T-helper 2 cell treated with Interferon-gamma antibody and Interleukin-4, amounts not matched to agents 100 ng/mL and 5 ng/mL, for 36 hours (primary cell): Measurements from ENCODE around the gene DDX55. TPM values are rescaled to one million over a fixed set of nuclear protein-coding genes. Genes with fewer than 3 reads are reported as not detected.
"Not testable (repeated sequence)": the region's sequence is repeated elsewhere in the genome, so short reads cannot be mapped to it uniquely, and the experiment has no call there.

Experiments used
- intact Hi-C: fragments of 100-400 bp; cut with micrococcal nuclease; formaldehyde crosslinking; loops from one replicate; pipeline ENCODE4 v1.15.1; 2023
- total RNA-seq: library from RNA; stranded (reverse); gene quantifications from 2 replicates; pipeline ENCODE4 v1.2.3, GENCODE V29; 2022

The DDX55 gene, protein sequence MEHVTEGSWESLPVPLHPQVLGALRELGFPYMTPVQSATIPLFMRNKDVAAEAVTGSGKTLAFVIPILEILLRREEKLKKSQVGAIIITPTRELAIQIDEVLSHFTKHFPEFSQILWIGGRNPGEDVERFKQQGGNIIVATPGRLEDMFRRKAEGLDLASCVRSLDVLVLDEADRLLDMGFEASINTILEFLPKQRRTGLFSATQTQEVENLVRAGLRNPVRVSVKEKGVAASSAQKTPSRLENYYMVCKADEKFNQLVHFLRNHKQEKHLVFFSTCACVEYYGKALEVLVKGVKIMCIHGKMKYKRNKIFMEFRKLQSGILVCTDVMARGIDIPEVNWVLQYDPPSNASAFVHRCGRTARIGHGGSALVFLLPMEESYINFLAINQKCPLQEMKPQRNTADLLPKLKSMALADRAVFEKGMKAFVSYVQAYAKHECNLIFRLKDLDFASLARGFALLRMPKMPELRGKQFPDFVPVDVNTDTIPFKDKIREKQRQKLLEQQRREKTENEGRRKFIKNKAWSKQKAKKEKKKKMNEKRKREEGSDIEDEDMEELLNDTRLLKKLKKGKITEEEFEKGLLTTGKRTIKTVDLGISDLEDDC
- total RNA-seq, result 44.7 and 46.8 TPM in 2 replicates

DNA sequence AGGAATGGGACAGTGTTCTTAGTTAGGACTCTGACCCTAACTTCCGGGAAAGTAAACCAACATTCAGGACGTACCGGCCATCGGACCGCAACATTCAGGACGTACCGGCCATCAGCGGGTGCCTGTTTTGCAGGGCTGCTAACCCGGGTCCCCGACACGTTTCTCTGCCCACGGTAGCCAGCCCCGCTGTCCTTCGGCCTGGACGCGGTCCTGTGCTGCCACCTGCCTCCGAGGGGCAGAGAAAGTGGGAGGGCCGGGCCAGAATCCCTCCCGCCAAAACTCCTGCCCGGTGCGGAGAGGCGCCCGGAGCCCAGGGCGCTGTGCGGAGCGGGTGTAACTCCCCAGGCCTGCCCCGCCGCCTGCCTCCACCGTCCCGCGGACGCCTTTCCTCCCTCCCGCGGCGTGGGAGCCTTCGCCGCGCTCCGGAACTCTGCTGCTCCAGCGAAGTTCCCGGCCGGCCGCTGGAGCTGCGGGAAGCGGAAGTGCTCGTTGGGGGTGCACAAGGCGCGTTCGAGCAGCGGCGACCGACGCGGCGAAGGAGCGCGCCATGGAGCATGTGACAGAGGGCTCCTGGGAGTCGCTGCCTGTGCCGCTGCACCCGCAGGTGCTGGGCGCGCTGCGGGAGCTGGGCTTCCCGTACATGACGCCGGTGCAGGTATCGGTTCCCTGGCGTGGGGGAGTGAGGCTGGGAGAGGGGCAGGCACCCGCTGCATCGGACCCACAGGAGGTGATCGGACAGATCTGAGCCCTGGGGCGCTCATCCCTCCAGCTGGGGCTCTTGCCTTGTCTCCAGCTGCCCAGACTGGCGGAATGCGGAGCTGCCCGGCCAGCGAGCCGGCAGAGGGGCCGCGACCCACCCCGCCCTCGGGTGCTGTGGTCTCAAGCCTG, at the start of gene DDX55:
Gene DDX55 (plus strand): TSS at position 498 of the 888 bp plus-strand sequence. CDS start 50 bp downstream, at position 548.
- intact Hi-C loops, result loop anchor here (1.0 to 5.0 kb wide), 5 partner anchors 18 to 628 kb away; partner anchors contain the start of genes CDK2AP1, EIF2B1, GTF2H3 and SNRNP35

DNA sequence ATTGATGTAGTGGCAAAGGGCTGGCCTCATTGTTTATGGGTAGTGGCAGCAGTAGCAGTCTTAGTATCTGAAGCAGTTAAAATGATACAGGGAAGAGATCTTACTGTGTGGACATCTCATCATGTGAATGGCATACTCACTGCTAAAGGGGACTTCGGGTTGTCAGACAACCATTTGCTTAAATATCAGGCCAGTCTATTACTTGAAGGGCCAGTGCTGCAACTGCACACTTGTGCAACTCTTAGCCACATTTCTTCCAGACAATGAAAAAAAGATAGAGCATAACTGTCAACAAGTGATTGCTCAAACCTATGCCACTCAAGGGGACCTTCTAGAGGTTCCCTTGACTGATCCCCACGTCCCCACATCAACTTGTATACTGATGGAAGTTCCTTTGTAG, 47.8 kb upstream of the DDX55 start:
- intact Hi-C loops, result not testable (repeated sequence)

DNA sequence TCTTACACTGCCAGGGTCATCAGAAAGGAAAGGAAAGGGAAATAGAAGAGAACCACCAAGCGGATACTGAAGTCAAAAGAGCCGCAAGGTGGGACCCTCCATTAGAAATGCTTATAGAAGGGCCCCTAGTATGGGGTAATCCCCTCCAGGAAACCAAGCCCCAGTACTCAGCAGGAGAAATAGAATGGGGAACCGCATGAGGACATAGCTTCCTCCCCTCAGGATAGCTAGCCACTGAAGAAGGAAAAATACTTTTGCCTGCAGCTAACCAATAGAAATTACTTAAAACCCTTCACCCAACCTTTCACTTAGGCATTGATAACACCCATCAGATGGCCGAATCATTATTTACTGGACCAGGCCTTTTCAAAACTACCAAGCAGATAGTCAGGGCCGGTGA, 47.1 kb upstream of the DDX55 start:
- intact Hi-C loops, result not testable (repeated sequence)

DNA sequence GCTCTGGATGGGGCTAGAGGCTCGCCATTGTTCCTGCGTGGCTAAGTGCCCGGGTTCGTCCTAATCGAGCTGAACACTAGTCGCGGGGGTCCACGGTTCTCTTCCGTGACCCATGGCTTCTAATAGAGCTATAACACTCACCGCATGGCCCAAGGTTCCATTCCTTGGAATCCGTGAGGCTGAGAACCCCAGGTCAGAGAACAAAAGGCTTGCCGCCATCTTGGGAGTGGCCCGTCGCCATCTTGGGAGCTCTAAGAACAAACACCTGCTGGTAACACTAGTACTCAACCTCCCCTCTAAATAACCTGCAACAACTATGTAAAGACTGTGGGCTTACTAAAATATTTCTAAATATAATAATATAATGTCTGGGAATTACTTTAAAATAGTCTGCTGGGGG, 43.4 kb upstream of the DDX55 start:
- intact Hi-C loops, result not testable (repeated sequence)

DNA sequence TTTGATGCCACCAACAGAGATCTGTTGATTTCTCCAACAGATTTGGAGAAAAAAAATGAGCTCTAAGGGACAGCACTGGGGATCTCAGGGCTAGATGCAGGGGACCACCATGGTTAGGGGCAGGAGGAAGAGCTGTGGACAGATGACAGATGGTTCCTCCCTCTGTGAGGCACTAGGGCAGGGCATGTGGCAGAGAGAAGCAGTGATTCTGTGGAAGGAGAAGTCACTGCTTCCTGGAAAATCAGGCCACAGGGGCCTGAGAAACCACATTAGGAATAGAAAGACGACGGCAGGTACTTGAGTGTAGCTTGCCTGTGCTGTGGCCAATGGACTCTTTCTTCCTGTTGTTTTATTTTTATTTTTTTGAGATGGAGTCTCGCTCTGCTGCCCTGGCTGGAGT, 42.4 kb upstream of the DDX55 start:
- intact Hi-C loops, result no loop called here

DNA sequence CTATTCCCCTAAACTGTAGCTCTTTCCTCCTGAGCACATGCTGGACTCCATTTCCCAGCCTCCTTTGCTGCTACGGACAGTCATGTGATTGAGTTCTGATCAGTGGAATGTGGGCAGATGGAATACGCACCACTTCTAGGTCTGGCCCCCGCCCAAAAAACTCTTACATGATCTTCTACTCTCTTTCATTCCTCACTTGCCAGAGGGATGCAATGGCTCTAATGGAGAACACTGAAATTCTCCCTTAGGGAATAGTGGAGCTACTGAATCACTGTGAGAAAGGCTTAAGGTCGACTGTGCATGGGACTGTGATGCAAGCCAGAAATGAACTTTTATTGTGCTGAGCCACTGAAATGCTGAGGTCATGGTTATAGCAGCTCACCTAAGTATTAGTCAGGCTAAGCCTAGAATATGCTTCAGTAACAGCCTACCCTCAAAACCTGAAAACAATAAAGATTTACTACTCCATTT, 30.5 kb upstream of the DDX55 start:
- intact Hi-C loops, result no loop called here

DNA sequence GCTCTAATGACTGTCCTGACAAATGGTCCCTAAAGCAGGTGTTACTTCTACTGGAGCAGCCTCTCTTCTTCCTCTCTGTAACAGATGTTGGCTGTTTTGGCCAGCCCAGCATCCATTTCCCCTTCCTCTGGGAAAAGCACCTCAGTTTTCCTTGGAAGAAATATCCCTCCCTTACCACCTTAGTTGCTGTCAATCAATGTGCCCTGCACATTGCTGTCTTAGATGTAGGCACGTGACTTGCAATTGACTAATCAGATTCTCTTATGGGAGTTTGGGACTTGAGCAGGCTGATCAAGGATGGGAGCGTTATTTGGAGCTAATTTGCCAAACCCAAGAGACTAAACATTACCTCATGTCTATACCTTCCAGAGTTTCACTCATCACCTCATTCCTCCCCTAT, 29.5 kb upstream of the DDX55 start:
- intact Hi-C loops, result no loop called here

DNA sequence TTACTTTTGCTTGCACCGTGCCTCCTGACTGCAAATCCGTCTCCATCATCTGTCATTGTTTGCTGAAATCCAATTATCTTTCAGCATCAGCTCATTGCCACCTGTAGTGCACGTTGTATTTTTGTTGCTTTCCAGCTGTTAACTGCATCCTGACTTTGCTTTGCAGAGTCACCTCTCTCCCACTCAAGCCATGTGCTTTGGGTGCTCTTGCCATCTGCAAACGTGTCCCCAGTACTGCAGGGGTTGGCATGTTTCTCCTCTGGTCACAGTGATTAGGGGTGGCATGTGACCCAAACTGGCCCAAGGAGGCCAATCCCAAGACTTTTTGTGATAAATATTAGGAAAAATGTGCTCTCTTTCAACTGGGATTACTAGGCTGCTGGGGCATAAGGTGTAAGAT, 28.0 kb upstream of the DDX55 start:
- intact Hi-C loops, result no loop called here

DNA sequence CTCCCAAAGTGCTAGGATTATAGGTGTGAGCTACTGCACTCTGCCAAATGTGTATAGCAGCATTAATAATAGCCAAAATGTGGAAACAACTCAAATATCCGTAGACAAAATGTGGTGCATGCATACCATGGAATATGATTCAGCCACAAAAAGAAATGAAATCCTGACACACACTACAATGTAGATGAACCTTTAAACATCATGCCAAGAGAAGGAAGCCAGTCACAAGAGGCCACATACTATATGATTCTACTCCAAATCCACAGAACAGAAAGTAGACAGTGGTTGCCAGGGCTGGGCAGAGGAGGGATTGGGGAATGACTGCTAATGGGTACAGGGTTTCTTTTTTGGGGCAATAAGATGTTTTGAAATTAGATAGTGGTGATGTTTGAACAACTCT, 25.3 kb upstream of the DDX55 start:
- intact Hi-C loops, result no loop called here

DNA sequence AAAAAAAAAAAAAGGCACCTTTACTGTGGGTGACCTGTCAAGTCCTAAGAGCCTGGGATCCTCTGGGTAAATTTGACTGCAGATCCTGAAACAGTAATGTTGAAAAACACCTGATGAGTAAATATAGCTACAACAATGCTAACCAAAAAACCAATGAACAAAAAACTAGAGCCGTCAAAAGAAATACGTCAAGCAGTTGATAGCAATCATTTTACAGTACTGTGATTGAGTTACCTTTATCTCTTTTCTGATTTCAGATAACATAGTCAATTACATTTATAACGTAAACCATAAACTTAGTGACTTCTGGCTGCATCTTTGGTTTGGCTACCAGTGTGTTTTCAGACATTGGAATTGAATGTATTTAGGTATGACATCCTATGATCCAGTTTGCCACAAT, 23.7 kb upstream of the DDX55 start:
- intact Hi-C loops, result no loop called here

DNA sequence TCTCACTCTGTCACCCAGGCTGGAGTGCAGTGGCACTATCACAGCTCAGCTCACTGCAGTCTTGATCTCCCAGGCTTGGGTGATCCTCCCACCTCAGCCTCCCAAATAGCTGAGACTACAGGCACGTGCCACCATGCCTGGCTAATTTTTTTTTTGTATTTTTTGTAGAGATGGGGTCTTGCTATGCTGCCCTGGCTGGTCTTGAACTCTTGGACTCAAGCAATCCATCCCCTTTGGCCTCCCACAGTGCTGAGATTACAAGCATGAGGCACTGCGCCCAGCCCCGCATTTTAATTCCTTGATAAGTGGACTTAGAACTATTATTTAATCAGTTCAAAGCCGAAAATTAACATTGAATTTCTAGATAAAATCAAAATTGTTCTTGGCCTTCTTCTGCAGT, 23.1 kb upstream of the DDX55 start:
- intact Hi-C loops, result not testable (repeated sequence)

DNA sequence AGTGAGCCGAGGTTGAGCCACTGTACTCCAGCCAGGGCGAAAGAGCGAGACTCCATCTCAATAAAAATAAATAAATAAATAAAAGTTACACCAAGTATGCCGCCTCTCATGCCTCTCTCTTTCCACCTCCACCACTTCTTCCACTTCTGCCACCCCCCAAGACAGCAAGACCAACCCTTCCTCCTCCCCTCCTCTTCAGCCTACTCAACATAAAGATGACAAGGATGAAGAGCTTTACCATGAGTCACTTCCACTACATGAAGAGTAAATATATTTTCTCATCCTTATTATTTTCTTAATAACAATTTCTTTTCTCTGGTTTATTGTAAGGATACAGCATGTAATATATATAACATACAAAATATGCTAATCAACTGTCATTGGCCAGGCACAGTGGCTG, 21.1 kb upstream of the DDX55 start:
- intact Hi-C loops, result loop anchor here (5.0 kb wide), 1 partner anchor 608 kb away; no protein-coding TSS in a partner anchor

DNA sequence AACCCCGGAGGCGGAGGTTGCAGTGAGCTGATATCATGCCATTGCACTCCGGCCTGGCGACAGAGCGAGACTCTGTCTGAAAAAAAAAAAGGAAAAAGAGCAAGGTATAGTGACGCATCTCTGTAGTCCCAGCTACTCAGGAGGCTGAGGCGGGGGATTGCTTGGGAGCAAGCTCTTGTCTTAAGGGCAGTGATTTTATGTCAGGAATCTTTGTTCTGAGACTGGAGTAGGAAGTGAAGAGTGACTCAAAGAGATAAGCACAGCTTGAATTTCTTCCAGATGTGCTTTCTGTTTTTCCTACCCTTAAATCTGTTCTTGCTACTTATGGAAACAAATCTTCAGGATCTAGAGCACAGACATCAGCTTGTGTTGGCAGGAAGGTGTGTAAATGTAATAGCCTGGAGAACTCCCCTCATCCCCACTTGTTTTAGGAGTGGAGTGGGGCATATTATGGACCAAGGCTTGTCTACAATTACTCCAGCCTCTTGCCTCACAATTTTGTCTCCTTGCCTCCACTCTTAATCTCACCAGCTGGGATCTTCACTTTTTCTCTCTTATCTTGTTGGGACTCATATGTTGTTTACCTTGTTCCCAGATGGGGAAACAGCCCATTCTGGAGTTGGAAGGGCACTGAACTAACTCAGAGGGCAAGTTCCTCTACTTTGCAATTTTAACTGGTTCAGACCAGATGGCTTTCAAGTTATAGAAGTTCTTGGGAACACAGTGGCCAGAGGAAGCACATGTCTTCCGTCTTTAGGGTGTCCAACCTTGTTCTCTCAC, 10.0 kb upstream of the DDX55 start:
- intact Hi-C loops, result no loop called here

DNA sequence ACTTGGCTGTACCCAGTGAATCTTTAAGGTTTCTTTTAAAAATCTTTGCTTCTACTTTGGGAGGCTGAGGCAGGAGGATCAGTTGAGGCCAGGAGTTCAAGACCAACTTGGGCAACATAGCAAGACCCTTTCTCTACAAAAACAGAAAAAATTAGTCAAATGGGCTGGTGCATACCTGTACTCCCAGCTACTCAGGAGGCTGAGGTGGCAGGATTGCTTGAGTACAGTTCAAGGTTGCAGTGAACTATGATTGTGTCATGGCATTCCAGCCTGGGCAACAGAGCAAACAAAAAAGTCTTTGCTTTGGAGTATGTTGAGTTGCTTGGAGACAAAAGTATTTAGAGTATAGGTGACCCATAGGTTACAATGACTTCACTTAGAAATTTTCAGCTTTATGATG, 6.2 kb upstream of the DDX55 start:
- intact Hi-C loops, result no loop called here

DNA sequence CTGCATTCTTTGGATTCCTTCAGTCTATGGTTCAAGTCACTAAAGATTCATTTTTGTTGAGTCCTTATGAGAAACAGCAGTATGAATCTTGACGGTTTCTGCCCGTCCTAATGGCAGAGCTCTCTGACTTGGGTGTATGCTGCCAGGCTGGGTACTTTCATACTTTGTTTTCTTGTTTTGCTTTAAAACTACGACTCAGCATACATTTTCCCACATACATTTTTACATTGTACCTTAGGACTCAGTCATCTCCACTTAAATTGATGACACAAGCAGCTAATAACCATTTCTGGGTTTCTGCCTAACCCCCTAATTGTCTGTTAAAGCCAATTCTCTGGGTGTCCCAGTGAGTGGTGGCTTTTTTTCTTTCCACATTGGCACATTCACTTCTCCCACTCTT, 4.8 kb upstream of the DDX55 start:
- intact Hi-C loops, result no loop called here

DNA sequence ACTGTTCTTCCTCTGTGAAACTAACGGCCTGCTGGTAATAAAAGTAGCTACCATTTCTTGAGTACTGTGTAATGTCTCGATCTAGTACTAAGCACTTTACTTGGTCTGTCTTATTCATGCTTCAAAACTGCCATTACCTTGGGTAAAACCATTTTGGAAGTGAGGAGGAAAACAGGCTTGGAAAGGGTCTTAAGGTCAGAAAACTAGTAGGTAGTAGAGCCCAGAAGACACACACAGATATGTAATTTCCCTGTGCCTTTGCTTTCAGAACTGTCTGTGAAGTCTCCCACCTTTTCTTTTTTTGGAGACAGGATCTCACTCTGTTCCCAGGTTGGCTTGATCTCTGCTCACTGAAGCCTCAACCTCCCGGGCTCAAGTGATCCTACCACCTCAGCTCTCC, 3.4 kb upstream of the DDX55 start:
- intact Hi-C loops, result no loop called here

DNA sequence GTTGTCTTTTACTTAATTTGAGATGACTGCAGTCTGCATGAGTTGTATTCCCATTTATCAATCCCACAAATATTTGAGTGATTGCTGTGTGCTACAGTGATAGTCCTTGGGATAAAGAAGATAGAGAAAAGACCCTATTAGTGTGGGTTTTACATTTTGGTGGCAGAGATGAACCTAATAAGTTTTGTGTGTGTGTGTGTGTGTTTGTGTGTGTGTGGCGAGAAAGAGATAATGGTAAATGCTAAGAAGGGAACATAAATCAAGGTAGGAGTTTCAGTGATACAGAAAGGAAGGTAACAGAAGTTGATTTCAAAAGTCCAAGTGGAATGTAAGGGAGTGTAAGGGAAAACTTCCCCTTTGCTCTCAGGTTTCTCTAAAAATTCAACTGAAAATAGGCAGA, 2.6 kb upstream of the DDX55 start:
- intact Hi-C loops, result no loop called here

DNA sequence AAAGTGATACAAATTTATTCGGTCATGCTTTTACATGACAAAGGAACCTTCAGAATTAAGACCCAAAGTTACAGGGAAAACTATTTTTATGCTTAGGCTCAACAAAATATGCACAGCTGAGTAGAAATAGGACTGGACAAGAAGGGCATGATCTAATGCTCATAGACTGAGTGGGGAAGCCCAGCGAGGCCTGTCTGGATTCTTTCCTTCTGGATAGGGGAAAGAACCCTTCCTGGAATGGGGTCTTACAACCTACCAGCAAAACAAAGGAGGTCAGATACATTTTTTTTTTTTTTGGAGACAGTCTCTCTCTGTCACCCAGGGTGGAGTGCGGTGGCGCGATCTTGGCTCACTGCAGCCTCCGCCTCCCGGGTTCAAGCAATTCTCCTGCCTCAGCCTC, 2.2 kb upstream of the DDX55 start:
- intact Hi-C loops, result loop anchor here (5.0 kb wide), 1 partner anchor 142 kb away; the partner anchor contains the start of gene SNRNP35

DNA sequence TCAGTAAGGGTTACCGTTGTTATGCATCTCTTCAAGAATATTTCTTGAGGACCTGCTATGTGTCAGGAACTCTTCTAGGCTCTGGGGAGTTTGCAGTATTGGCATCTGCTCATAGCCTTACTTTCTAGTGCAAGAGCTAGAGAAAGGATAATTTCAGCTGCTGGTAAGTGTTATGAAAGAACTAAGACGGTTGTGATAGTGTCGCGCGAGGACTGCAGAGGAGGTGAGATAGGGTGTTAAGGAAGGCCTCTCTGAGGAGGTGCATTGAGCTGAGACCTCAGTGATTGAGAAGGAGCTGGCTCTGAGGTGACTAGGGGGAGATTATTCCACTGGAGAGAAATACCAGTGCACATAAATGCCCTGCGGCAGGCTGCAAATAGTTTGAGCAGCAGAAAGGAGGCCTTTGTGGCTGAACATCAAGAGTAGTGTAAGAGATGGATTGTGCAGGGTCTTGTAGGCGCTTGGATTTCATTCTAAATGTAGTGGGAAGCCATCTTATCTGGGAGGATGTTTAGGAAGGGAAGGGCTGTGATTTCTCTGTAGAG, 824 bp downstream of the DDX55 start:
- intact Hi-C loops, result loop anchor here (1.0 to 5.0 kb wide), 5 partner anchors 18 to 628 kb away; partner anchors contain the start of genes CDK2AP1, EIF2B1, GTF2H3 and SNRNP35

DNA sequence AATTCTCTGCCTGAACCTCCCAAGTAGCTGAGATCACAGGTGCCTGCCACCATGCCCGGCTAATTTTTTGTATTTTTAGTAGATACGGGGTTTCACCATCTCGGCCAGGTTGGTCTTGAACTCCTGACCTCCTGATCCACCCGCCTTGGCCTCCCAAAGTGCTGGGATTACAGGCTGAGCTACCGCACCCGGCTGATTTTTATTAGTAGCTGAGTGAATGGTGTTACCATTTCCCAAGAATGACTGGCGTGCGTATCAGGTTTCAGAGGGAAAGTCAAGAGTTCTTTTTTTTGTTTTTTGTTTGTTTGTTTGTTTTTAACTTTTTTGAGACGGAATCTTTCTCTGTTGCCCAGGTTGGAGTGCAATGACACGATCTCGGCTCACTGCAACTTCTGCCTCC, 1.6 kb downstream of the DDX55 start:
- intact Hi-C loops, result loop anchor here (5.0 kb wide), 1 partner anchor 146 kb away; the partner anchor contains the start of gene SNRNP35
